B cell (primary cell): ENCODE measurements around the gene NOA1. TPM values are rescaled to one million over a fixed set of nuclear protein-coding genes. Genes with fewer than 3 reads are reported as not detected.
A peak's percentile ranks its signal among the peaks of the same experiment; 100 is the strongest.

Source experiments
- ATAC-seq: fragments of 200-7000 bp; cut with Tn5 transposase; one replicate; pipeline ENCODE4 v1.10.0; 2021; ENCODE audit warnings: low read depth, mild to moderate bottlenecking, moderate number of reproducible peaks, moderate library complexity
- CTCF ChIA-PET: fragments of 350-600 bp; sonication (Branson Sonifier 250); formaldehyde crosslinking; loops from one replicate; lab custom pipeline; 2021; ENCODE audit warnings: antibody characterized with exemption, inconsistent platforms; lab: Charles Lee
- POLR2A ChIA-PET: fragments of 350-600 bp; sonication (Branson Sonifier 250); formaldehyde crosslinking; loops from one replicate; lab custom pipeline; 2021; ENCODE audit warnings: antibody characterized with exemption; lab: Charles Lee
- DNase-seq: peaks from one replicate; pipeline ENCODE4 v3.0.0; 2013
- H2AFZ ChIP-seq: 2 replicates; pipeline ENCODE4 v1.6.1; 2012; ENCODE audit warnings: mild to moderate bottlenecking, low read depth, low read length; ENCODE audit not compliant: insufficient read depth, poor library complexity, severe bottlenecking
- H3K27ac ChIP-seq, 2 donors: 1 replicate in 1 of 2; 2 replicates in 1 of 2; pipeline ENCODE4 v1.5.1; 2012 to 2013; ENCODE audit warnings: low read length in 2 of 2, mild to moderate bottlenecking in 2 of 2, moderate library complexity in 1 of 2
- H3K27me3 ChIP-seq, 4 experiments: fragments of 200-600 bp in 1 of 4; sonication (generic) in 1 of 4; replicated peaks in 1 of 4; 1 replicate in 2 of 4; 2 replicates in 2 of 4; pipeline versions ENCODE4 v1.6.1 to v1.7.0; 2013 to 2016; ENCODE audit warnings: low read length in 3 of 4, mild to moderate bottlenecking in 2 of 4, mixed read lengths in 1 of 4, moderate library complexity in 1 of 4; ENCODE audit not compliant: insufficient read depth in 4 of 4, control insufficient read depth in 3 of 4; ENCODE audit errors: control extremely low read depth in 1 of 4
- H3K36me3 ChIP-seq, 2 experiments: replicated peaks in 1 of 2; 1 replicate in 1 of 2; 2 replicates in 1 of 2; pipeline versions ENCODE4 v1.6.1 to v1.7.1; 2013; ENCODE audit warnings: low read length in 1 of 2; ENCODE audit not compliant: insufficient read depth in 2 of 2, control insufficient read depth in 1 of 2; ENCODE audit errors: control extremely low read depth in 1 of 2, extremely low read depth in 1 of 2
- H3K4me1 ChIP-seq, 2 donors: fragments of 200-600 bp in 1 of 2; sonication (generic) in 1 of 2; 1 replicate in 1 of 2; 2 replicates in 1 of 2; pipeline versions ENCODE4 v1.5.1 to v1.6.1; 2013 to 2017; ENCODE audit warnings: low read length in 2 of 2; ENCODE audit not compliant: control insufficient read depth in 2 of 2, insufficient read depth in 2 of 2
- H3K4me2 ChIP-seq: replicated peaks from 2 replicates; pipeline ENCODE3; 2012; ENCODE audit warnings: mild to moderate bottlenecking, low read depth, low read length; ENCODE audit not compliant: poor library complexity, severe bottlenecking
- H3K4me3 ChIP-seq, 5 experiments: fragments of 200-600 bp in 1 of 5; sonication (generic) in 1 of 5; 1 replicate in 3 of 5; 2 replicates in 2 of 5; pipeline versions ENCODE4 v1.5.1 to v1.7.0; 2011 to 2016; ENCODE audit warnings: low read length in 4 of 5, mild to moderate bottlenecking in 4 of 5, low read depth in 2 of 5, control low read depth in 1 of 5, moderate library complexity in 1 of 5; ENCODE audit not compliant: insufficient read depth in 1 of 5; ENCODE audit errors: control extremely low read depth in 1 of 5, extremely low read depth in 1 of 5
- H3K79me2 ChIP-seq: fragments of 200-600 bp; sonication (generic); one replicate; pipeline ENCODE4 v1.6.0; 2016; ENCODE audit warnings: low read length; ENCODE audit not compliant: control insufficient read depth, insufficient read depth
- H3K9ac ChIP-seq: fragments of 200-600 bp; sonication (generic); 2 replicates; pipeline ENCODE4 v1.6.1; 2017; ENCODE audit warnings: mild to moderate bottlenecking, low read length, moderate library complexity
- H3K9me3 ChIP-seq, 3 donors: one replicate each; pipeline versions ENCODE4 v1.6.1 to v1.7.1; 2013; ENCODE audit warnings: low read length in 2 of 3; ENCODE audit not compliant: control insufficient read depth in 2 of 3, insufficient read depth in 1 of 3; ENCODE audit errors: control extremely low read depth in 1 of 3
- H4K20me1 ChIP-seq: 2 replicates; pipeline ENCODE4 v1.6.0; 2012; ENCODE audit warnings: mild to moderate bottlenecking, low read length; ENCODE audit not compliant: insufficient read depth, control insufficient read depth, poor library complexity, severe bottlenecking
- H3K27ac Mint-ChIP-seq: one replicate; pipeline ENCODE4 v1.8.0; 2021; ENCODE audit warnings: mixed read lengths
- H3K27me3 Mint-ChIP-seq: one replicate; pipeline ENCODE4 v1.8.0; 2021; ENCODE audit warnings: mixed read lengths
- H3K4me1 Mint-ChIP-seq: one replicate; pipeline ENCODE4 v1.8.0; 2021; ENCODE audit warnings: mixed read lengths
- H3K4me3 Mint-ChIP-seq: one replicate; pipeline ENCODE4 v1.8.0; 2021; ENCODE audit warnings: mixed read lengths
- H3K9me3 Mint-ChIP-seq: one replicate; pipeline ENCODE4 v1.8.0; 2022; ENCODE audit warnings: mixed read lengths; ENCODE audit not compliant: insufficient read depth
- CTCF ChIP-seq: fragments of 200-600 bp; IDR thresholded peaks from one replicate; pipeline ENCODE4 v1.8.0; 2022; ENCODE audit warnings: antibody characterized with exemption, mild to moderate bottlenecking
- EZH2 ChIP-seq: IDR thresholded peaks from 2 replicates; pipeline ENCODE4 v1.6.1; 2012; ENCODE audit warnings: borderline replicate concordance, low read depth, mild to moderate bottlenecking, moderate library complexity, low read length; ENCODE audit not compliant: insufficient read depth, poor library complexity, severe bottlenecking
- WGBS: methylation state at CpG from one replicate; pipeline ENCODE4 v1.1.5; 2013; ENCODE audit warnings: missing lambda C conversion rate; ENCODE audit not compliant: insufficient coverage; 5-methylcytosine and 5-hydroxymethylcytosine counted together
- intact Hi-C: fragments of 100-400 bp; cut with micrococcal nuclease; formaldehyde crosslinking; loops from one replicate; pipeline ENCODE4 v1.10.0; 2022
- polyA plus RNA-seq: library from polyadenylated mRNA; depleted of rRNA; stranded (reverse); fragments of >200 nt; gene quantifications from 2 replicates; pipeline ENCODE4 v1.2.3, GENCODE V29; 2012
- total RNA-seq, 2 donors: library from RNA; stranded (reverse); fragments of 120-200 nt in 1 of 2; gene quantifications; 1 replicate in 1 of 2; 2 replicates in 1 of 2; pipeline versions ENCODE4 v1.2.3 to v1.2.4, GENCODE V29; 2013 to 2022

NOA1 gene
- total and polyA plus RNA-seq, 2 donors (not counting 1 experiment from before 2014, with no cell fraction given) = 17.4 to 22.7 TPM

DNA sequence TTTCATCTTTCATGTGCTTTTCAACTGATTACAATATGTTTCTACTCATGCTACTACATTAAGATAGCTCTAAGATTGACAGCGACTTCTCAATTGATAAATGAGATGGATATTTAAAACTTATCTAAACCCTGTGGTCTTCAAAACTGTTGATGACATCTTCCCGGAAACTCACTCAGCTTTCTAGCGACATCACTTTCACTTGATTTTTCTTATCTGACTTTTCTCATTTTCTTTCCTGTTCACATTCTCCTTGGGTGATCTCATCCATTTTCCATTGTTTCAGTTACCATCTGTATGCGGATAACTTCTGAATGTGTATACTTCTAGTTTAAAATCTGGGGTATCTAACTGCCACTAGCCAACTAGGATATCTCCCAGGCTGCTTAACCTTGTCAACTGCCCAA lies 4.4 kb upstream of the NOA1 start:
- DNase-seq (no peak), ATAC-seq (no peak)
- no peak for TF ChIP-seq EZH2
- TF ChIP-seq CTCF = no peak
- Histone ChIP-seq H3K27me3 (no peaks in the 10 kb centered on the region), H3K9me3 (no peaks in the 10 kb centered on the region), H3K27ac (peak overlapping the region in 1 of 2 donors; percentile 31), H3K9ac (no peak overlapping the region), H3K79me2 (peaks cover 89% of the 10 kb centered on the region), H3K4me1 (peaks cover 18 to 30% of the 10 kb centered on the region in 2 donors), H3K36me3 (peaks cover 0 to 12% of the 10 kb centered on the region in 2 experiments), H3K4me3 (no peak overlapping the region), H3K4me2 (peak overlapping the region; percentile 17), H4K20me1 (peaks cover 68% of the 10 kb centered on the region), H2AFZ (no peak overlapping the region)
- 85% methylated on average over 2 of the region's 4 CpGs for WGBS
- H3K4me3 Mint-ChIP-seq = peak overlapping the region; percentile 1
- no peaks in the 10 kb centered on the region for H3K9me3 Mint-ChIP-seq
- H3K27me3 Mint-ChIP-seq = no peaks in the 10 kb centered on the region
- ChIA-PET POLR2A (no interaction called here), CTCF (no interaction called here)
- H3K4me1 Mint-ChIP-seq = peaks cover 55% of the 10 kb centered on the region
- intact Hi-C loops = no loop called here
- no peak overlapping the region for H3K27ac Mint-ChIP-seq

GRCh38 chr4:56979421-56980072 lies 2.1 kb upstream of the NOA1 start:
- intact Hi-C loops = loop anchor here (1.0 to 5.0 kb wide), 5 partner anchors 157 to 1582 kb away; partner anchors contain the start of genes AASDH, CLOCK, EXOC1 and SPINK2
- Histone ChIP-seq H3K4me1 (peaks cover 38 to 40% of the 10 kb centered on the region in 2 donors), H3K79me2 (peaks cover 90% of the 10 kb centered on the region), H3K9ac (peak overlapping the region; percentile 88), H3K4me2 (peak overlapping the region; percentile 95), H4K20me1 (peaks cover 68% of the 10 kb centered on the region), H3K9me3 (no peaks in the 10 kb centered on the region), H3K4me3 (peak overlapping the region; percentile 74 to 95 (median 91)), H3K27me3 (no peaks in the 10 kb centered on the region), H2AFZ (peak overlapping the region; percentile 89), H3K27ac (peak overlapping the region; percentile 73 to 84), H3K36me3 (peaks cover 0 to 3% of the 10 kb centered on the region in 2 experiments)
- ChIA-PET CTCF (interaction anchor here (0.7 to 2.6 kb wide), 5 partner anchors 12 to 143 kb away, joined by 4 to 12 read pairs (median 4); partner anchors contain the start of gene REST), POLR2A (interaction anchor here (1.2 to 3.4 kb wide), 3 partner anchors 70 to 592 kb away, joined by 3 to 18 read pairs (median 10); partner anchors contain the start of genes AASDH and REST)
- peak overlapping the region; percentile 100 for H3K4me3 Mint-ChIP-seq
- WGBS = 4% methylated on average over 5 of the region's 21 CpGs
- H3K27me3 Mint-ChIP-seq = no peaks in the 10 kb centered on the region
- no peak for ATAC-seq
- DNase-seq = peak; percentile 41
- peaks cover 60% of the 10 kb centered on the region for H3K4me1 Mint-ChIP-seq
- peak overlapping the region; percentile 98 for H3K27ac Mint-ChIP-seq
- H3K9me3 Mint-ChIP-seq = no peaks in the 10 kb centered on the region
- TF ChIP-seq EZH2 (no peak), CTCF (no peak)
